ENCODE data around the gene EXOC3.

Gene EXOC3

DNA sequence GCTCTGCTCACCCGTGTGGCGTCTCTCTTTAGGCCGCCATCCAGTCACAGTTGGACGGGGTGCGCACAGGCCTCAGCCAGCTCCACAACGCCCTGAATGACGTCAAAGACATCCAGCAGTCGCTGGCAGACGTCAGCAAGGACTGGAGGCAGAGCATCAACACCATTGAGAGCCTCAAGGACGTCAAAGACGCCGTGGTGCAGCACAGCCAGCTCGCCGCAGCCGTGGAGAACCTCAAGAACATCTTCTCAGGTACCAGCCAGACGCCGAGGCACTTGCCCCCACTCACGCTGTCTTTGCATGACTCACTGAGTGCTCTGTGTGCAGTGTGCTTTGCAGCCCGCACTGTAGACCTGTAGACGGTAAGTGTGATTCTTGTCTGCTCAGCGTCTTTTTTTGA, 4.5 kb downstream of the EXOC3 start:
- Histone ChIP-seq H3K79me2 (ENCODE audit: insufficient read depth, low read length) (peaks cover 50% of the 10 kb centered on the region), H3K4me3 (ENCODE audit: low read length, poor library complexity, severe bottlenecking) (no peak overlapping the region), H3K27me3 (ENCODE audit: insufficient read depth, low read length, poor library complexity, severe bottlenecking) (no peaks in the 10 kb centered on the region), H2AFZ (ENCODE audit: low read length) (no peak overlapping the region), H3K4me2 (ENCODE audit: low read depth, low read length, poor library complexity, severe bottlenecking) (no peak overlapping the region), H3K9ac (ENCODE audit: low read depth, low read length, poor library complexity, severe bottlenecking) (no peak overlapping the region), H3K9me2 (replicated peaks; ENCODE audit: low read depth, low read length) (no peaks in the 10 kb centered on the region), H3K4me1 (ENCODE audit: insufficient read depth, low read length, poor library complexity, severe bottlenecking) (peaks cover 25% of the 10 kb centered on the region), H3K9me3 (ENCODE audit: insufficient read depth, low read depth, low read length) (peaks cover 16% of the 10 kb centered on the region; the same call in 1 of the 2 replicates), H3K36me3 (ENCODE audit: insufficient read depth, low read length) (peaks cover 51% of the 10 kb centered on the region; the same call in 1 of the 2 replicates), H4K20me1 (ENCODE audit: insufficient read depth, low read length, poor library complexity, severe bottlenecking) (peaks cover 17% of the 10 kb centered on the region), H3F3A (ENCODE audit: low read depth) (no peaks in the 10 kb centered on the region)
- no peak for TF ChIP-seq EZH2phosphoT487 (IDR thresholded peaks at IDR 0.05; ENCODE audit: borderline replicate concordance)
- TF ChIP-seq, protein P1, sequence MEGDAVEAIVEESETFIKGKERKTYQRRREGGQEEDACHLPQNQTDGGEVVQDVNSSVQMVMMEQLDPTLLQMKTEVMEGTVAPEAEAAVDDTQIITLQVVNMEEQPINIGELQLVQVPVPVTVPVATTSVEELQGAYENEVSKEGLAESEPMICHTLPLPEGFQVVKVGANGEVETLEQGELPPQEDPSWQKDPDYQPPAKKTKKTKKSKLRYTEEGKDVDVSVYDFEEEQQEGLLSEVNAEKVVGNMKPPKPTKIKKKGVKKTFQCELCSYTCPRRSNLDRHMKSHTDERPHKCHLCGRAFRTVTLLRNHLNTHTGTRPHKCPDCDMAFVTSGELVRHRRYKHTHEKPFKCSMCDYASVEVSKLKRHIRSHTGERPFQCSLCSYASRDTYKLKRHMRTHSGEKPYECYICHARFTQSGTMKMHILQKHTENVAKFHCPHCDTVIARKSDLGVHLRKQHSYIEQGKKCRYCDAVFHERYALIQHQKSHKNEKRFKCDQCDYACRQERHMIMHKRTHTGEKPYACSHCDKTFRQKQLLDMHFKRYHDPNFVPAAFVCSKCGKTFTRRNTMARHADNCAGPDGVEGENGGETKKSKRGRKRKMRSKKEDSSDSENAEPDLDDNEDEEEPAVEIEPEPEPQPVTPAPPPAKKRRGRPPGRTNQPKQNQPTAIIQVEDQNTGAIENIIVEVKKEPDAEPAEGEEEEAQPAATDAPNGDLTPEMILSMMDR (conservative IDR thresholded peaks at IDR 0.05; ENCODE audit: low read length): no peak

DNA sequence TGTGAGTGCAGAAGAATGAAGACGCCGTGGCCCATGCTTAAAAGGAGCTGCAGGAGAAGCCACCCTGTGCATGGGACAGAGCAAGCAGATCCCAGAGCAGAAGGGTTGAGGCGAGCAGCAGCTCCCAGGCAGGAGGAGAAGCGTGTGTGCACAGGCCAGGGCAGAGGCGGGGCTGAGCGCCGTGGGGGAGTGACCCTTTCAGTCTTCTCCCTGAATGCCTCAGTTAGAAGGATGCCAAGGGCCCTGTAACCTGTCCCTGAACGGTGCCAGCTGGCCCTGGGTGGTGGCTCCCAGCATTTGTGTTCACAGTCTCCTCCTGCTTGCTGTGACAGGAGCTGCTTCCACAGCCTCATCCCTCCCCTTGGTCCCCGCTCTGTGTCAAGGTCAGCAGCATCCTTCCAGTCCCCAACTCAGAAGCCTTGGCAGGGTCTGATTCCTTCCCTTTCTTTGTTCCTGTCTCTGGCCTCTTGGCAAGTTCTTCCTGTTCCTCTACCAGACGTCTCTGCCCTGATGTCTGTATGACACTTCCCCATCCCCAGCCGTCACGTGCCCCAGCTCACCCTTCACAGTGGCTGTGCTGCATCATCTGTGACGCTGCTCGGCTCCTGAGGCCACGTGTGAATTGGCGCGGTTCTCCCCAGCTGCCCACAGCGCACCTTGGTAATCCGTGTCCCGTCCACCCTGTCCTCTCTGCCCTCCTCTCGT, 5.2 kb downstream of the EXOC3 start:
- peaks cover 16% of the 10 kb centered on the region; the same call in 1 of the 2 replicates for H3K9me3 ChIP-seq (ENCODE audit: insufficient read depth, low read depth, low read length)
- H3K9ac ChIP-seq (ENCODE audit: low read depth, low read length, poor library complexity, severe bottlenecking): no peak overlapping the region
- H3K4me1 ChIP-seq (ENCODE audit: insufficient read depth, low read length, poor library complexity, severe bottlenecking): peaks cover 32% of the 10 kb centered on the region
- TF ChIP-seq, protein P1 (conservative IDR thresholded peaks at IDR 0.05; ENCODE audit: low read length): no peak
- TF ChIP-seq EZH2phosphoT487 (IDR thresholded peaks at IDR 0.05; ENCODE audit: borderline replicate concordance): no peak
- H3K4me2 ChIP-seq (ENCODE audit: low read depth, low read length, poor library complexity, severe bottlenecking): no peak overlapping the region
- no peak overlapping the region for H2AFZ ChIP-seq (ENCODE audit: low read length)
- H3K4me3 ChIP-seq (ENCODE audit: low read length, poor library complexity, severe bottlenecking): no peak overlapping the region
- H4K20me1 ChIP-seq (ENCODE audit: insufficient read depth, low read length, poor library complexity, severe bottlenecking): peaks cover 17% of the 10 kb centered on the region
- peaks cover 44% of the 10 kb centered on the region for H3K79me2 ChIP-seq (ENCODE audit: insufficient read depth, low read length)
- H3K9me2 ChIP-seq (replicated peaks; ENCODE audit: low read depth, low read length): no peaks in the 10 kb centered on the region
- H3K36me3 ChIP-seq (ENCODE audit: insufficient read depth, low read length): peaks cover 53% of the 10 kb centered on the region; the same call in 1 of the 2 replicates
- H3F3A ChIP-seq (ENCODE audit: low read depth): no peaks in the 10 kb centered on the region
- H3K27me3 ChIP-seq (ENCODE audit: insufficient read depth, low read length, poor library complexity, severe bottlenecking): no peaks in the 10 kb centered on the region

DNA sequence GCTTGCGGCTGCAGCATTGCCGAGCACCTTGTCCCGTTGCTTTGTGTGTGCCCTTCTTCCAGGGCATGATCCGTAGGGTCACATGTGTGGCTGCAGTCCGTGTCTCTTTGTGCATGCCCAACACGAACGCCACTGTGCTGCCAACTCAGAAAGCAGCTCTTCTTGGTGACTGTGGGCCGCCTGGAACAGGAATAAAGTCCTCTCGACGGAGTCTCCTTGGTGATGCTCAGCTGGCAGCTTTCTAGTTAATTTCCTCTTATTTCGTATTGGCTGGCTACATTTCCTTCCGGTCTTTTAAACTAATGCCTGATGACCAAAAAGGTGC, 5.8 kb downstream of the EXOC3 start:
- H3K4me2 ChIP-seq (ENCODE audit: low read depth, low read length, poor library complexity, severe bottlenecking): no peak overlapping the region
- H3F3A ChIP-seq (ENCODE audit: low read depth): no peaks in the 10 kb centered on the region
- no peaks in the 10 kb centered on the region for H3K9me2 ChIP-seq (replicated peaks; ENCODE audit: low read depth, low read length)
- H3K4me3 ChIP-seq (ENCODE audit: low read length, poor library complexity, severe bottlenecking): no peak overlapping the region
- no peak overlapping the region for H2AFZ ChIP-seq (ENCODE audit: low read length)
- H3K4me1 ChIP-seq (ENCODE audit: insufficient read depth, low read length, poor library complexity, severe bottlenecking): peaks cover 35% of the 10 kb centered on the region
- H3K9me3 ChIP-seq (ENCODE audit: insufficient read depth, low read depth, low read length): peaks cover 16% of the 10 kb centered on the region; the same call in 1 of the 2 replicates
- H3K9ac ChIP-seq (ENCODE audit: low read depth, low read length, poor library complexity, severe bottlenecking): no peak overlapping the region
- TF ChIP-seq, protein P1 (conservative IDR thresholded peaks at IDR 0.05; ENCODE audit: low read length): no peak
- no peak for TF ChIP-seq EZH2phosphoT487 (IDR thresholded peaks at IDR 0.05; ENCODE audit: borderline replicate concordance)
- peaks cover 39% of the 10 kb centered on the region for H3K79me2 ChIP-seq (ENCODE audit: insufficient read depth, low read length)
- H3K36me3 ChIP-seq (ENCODE audit: insufficient read depth, low read length): peaks cover 58% of the 10 kb centered on the region; the same call in 1 of the 2 replicates
- peaks cover 13% of the 10 kb centered on the region for H4K20me1 ChIP-seq (ENCODE audit: insufficient read depth, low read length, poor library complexity, severe bottlenecking)
- H3K27me3 ChIP-seq (ENCODE audit: insufficient read depth, low read length, poor library complexity, severe bottlenecking): no peaks in the 10 kb centered on the region
